OCI-LY1 (cell line): Measurements from ENCODE around the gene PDZD2.

Experiments
- EZH2 ChIP-seq: fragments of 200-600 bp; sonication (generic), shearing (Covaris generic); IDR thresholded peaks from 2 replicates; pipeline ENCODE4 v1.8.0; 2017; ENCODE audit warnings: borderline replicate concordance, mixed run types, mild to moderate bottlenecking, antibody characterized with exemption, low read length, moderate library complexity, mixed read lengths
- TF ChIP-seq, protein P1 (sequence below): fragments of 200-600 bp; sonication (generic), shearing (Covaris generic); IDR thresholded peaks from 2 replicates; pipeline ENCODE4 v1.5.1; 2017; ENCODE audit warnings: mild to moderate bottlenecking, antibody characterized with exemption, low read length, moderate library complexity, mixed read lengths

DNA sequence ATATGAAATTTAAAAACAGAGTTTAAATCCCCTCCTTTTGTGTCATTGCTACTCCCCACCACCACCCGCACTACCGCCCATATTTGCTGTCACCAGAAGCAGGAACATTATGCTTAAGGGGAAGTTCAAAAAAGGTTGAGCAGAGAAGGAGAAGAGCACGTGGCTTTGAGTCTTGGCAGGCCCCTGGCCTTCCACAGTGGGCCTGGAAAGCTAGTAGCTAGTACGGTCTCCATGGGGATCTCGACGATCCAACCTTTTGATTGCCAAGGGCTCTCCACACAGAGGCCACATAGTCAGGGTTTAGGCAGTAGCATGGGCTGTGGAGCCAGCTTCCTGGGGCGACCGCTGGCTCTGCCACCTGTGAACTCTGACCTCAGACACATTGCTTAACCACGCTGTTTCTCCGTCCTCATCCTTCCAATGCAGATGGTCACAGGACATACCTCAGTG, 445.1 kb downstream of the PDZD2 start:
- TF ChIP-seq, protein P1, sequence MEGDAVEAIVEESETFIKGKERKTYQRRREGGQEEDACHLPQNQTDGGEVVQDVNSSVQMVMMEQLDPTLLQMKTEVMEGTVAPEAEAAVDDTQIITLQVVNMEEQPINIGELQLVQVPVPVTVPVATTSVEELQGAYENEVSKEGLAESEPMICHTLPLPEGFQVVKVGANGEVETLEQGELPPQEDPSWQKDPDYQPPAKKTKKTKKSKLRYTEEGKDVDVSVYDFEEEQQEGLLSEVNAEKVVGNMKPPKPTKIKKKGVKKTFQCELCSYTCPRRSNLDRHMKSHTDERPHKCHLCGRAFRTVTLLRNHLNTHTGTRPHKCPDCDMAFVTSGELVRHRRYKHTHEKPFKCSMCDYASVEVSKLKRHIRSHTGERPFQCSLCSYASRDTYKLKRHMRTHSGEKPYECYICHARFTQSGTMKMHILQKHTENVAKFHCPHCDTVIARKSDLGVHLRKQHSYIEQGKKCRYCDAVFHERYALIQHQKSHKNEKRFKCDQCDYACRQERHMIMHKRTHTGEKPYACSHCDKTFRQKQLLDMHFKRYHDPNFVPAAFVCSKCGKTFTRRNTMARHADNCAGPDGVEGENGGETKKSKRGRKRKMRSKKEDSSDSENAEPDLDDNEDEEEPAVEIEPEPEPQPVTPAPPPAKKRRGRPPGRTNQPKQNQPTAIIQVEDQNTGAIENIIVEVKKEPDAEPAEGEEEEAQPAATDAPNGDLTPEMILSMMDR, result no peak
- TF ChIP-seq EZH2, result no peak
